HG03039 (cell line): ENCODE results near the gene LRRC8C.

Experiments used
- ATAC-seq: cut with Tn5 transposase; IDR thresholded peaks from one replicate; pipeline ENCODE4 v1.9.1; 2021; ENCODE audit warnings: mild to moderate bottlenecking, moderate library complexity; ENCODE audit not compliant: unreplicated experiment

Gene LRRC8C

GRCh38 chr1:89727517-89728312 is 94.8 kb downstream of the LRRC8C start:
- ATAC-seq = no peak

- ATAC-seq = no peak
Observed at GRCh38 chr1:89728381-89728780, 95.5 kb downstream of the LRRC8C start.

- ATAC-seq = no peak
Observed at GRCh38 chr1:89732206-89732605, 99.3 kb downstream of the LRRC8C start.

GRCh38 chr1:89732643-89733222 is 99.8 kb downstream of the LRRC8C start:
- no peak for ATAC-seq

GRCh38 chr1:89733748-89734147 is 100.8 kb downstream of the LRRC8C start:
- no peak for ATAC-seq

- ATAC-seq = no peak
Observed at GRCh38 chr1:89734442-89734841, 101.5 kb downstream of the LRRC8C start.

GRCh38 chr1:89735479-89735878 is 102.6 kb downstream of the LRRC8C start:
- ATAC-seq = no peak

- no peak for ATAC-seq
Observed at GRCh38 chr1:89736937-89737733, 104.2 kb downstream of the LRRC8C start.

- no peak for ATAC-seq
Observed at GRCh38 chr1:89737985-89738510, 105.1 kb downstream of the LRRC8C start.

- ATAC-seq = peak; percentile 79
Observed at GRCh38 chr1:89739013-89739843, 106.3 kb downstream of the LRRC8C start.

GRCh38 chr1:89739844-89740216 is 106.9 kb downstream of the LRRC8C start:
- no peak for ATAC-seq

- ATAC-seq = no peak
Observed at GRCh38 chr1:89743788-89744187, 110.9 kb downstream of the LRRC8C start.

GRCh38 chr1:89746424-89747149 is 113.7 kb downstream of the LRRC8C start:
- no peak for ATAC-seq

- ATAC-seq = no peak
Observed at GRCh38 chr1:89753761-89754160, 120.8 kb downstream of the LRRC8C start.

- no peak for ATAC-seq
Observed at GRCh38 chr1:89754518-89754917, 121.6 kb downstream of the LRRC8C start.

- no peak for ATAC-seq
Observed at GRCh38 chr1:89755591-89755990, 122.7 kb downstream of the LRRC8C start.

- ATAC-seq = no peak
Observed at GRCh38 chr1:89757532-89757931, 124.6 kb downstream of the LRRC8C start.

GRCh38 chr1:89758156-89758555 is 125.2 kb downstream of the LRRC8C start:
- ATAC-seq = no peak

GRCh38 chr1:89759036-89759435 is 126.1 kb downstream of the LRRC8C start:
- no peak for ATAC-seq

- ATAC-seq = no peak
Observed at GRCh38 chr1:89760496-89760895, 127.6 kb downstream of the LRRC8C start.
